PC-3 (cell line): ENCODE results near the gene SCGB1A1.

Source experiments
- CTCF ChIP-seq: fragments of 300-600 bp; sonication (generic); conservative IDR thresholded peaks from 2 replicates; pipeline ENCODE4 v1.5.1; 2017; ENCODE audit warnings: antibody characterized with exemption, low read depth, mild to moderate bottlenecking, low read length
- EZH2 ChIP-seq: fragments of 300-600 bp; sonication (generic); IDR thresholded peaks from one replicate; pipeline ENCODE4 v1.6.1; 2017; ENCODE audit warnings: antibody characterized with exemption, mild to moderate bottlenecking, low read length; ENCODE audit not compliant: unreplicated experiment

- TF ChIP-seq CTCF (no peak), EZH2 (no peak)
Measured at GRCh38 chr11:62388999-62389398, 29.8 kb upstream of the SCGB1A1 start.
